GM21367 (cell line): ENCODE measurements around the gene SPDYE18.
"Not testable (repeated sequence)": the region's sequence is repeated elsewhere in the genome, so short reads cannot be mapped to it uniquely, and the experiment has no call there.

Experiments used
- ATAC-seq: cut with Tn5 transposase; IDR thresholded peaks from one replicate; pipeline ENCODE4 v1.9.1; 2021; ENCODE audit not compliant: unreplicated experiment

SPDYE18 gene

DNA sequence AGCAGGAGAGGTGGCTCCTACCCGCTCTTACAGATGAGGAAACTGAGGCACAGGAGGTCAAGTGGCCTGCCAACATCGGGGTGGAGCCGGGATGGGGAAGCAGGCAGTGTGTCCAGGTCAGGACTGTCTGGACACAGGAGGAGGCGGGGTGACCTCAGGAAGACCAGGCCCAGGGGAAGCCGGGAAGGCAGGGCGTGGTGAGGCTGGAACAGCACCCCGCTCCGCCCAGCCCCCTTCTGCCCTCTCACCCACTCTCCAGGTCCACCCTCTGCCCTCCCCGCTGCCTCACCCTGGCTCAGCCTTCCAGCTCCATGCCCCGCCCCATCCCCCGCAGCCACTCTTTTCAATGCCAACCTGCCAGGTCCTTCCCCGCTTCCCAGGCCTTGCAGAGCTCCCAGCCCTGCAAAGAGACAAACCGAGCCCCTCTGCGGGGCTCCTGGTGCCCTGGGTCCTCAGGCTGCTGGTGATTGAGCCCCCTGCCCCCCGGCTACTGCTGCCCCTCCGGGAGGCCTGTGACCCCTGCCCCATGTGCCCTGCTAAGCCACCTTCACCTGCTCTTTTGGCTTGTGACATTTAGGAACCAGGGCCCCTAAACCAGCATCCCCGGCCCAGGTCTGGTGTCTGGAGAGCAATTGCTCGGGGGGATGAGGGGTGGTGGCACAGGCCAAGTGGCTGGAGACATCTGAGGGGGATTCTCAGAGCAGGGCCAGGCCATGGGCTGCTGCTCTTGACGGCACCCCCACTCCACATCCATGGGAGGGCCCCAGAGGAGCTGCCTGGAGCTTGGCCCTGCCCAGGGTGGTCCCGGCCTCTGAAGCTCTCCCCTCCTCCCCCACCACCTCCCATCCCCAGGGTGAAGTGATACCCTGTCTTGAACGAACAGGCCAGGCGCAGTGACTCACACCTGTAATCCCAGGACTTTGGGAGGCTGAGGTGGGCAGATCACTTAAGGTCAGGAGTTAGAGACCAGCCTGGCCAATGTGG lies 55.9 kb downstream of the SPDYE18 start:
- ATAC-seq, result not testable (repeated sequence)

DNA sequence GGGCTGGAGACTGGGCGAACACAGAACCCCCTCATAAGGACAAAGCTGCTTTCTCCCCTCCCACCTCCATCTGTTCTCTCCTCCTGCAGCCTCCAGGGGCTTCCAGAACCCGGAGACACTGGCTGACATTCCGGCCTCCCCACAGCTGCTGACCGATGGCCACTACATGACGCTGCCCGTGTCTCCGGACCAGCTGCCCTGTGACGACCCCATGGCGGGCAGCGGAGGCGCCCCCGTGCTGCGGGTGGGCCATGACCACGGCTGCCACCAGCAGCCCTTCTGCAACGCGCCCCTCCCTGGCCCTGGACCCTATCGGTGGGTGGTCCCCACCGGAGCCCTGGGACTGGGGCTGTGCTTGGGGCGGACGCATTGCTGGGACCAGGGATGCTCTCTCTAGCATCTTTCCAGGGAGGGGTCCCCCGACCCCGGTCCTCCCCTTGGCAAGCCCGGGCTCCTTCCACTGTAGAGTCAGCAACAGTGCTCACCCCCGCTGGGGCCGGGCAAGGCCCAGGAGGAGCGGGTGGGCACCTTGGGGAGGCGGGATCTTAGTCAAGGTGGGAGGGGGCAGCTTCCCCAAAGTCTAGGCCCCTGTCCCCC lies 56.8 kb downstream of the SPDYE18 start:
- ATAC-seq, result not testable (repeated sequence)

DNA sequence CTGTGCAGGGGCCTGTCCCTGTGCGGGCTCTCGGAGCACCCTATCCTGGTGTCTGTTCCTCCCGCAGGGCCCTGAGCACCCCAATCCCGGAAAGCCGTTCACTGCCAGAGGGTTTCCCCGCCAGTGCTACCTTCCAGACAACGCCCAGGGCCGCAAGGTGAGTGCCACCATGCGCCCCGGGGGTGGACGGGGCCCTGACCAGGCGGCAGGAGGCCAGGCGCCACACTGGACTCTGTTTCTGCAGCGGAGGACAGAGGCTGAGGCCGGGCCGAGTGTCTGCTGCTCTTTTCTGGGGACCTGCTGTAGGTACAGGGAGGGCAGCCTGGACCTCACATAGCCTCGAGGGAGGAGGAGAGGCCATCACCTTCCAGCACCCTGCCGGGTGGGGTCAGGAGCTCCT lies 58.2 kb downstream of the SPDYE18 start:
- ATAC-seq, result not testable (repeated sequence)

DNA sequence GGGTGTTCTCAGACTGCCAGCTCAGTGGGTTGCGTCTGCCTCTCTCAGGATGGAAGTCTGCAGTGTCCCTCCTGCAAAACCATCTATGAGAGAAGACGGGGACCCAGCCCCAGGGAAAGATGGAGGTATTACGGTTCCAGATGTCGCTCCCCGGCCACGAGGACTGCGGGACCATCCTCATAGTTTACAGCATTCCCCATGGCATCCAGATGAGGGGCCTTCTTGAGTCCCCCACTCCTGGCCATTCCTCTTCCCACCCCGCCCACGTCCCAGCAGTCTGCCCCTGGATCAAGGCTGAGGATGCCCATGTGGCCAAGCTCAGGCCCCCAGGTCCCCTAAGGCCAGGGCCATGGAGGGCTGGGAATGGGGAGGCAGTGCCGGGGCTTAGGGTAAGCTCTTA lies 59.1 kb downstream of the SPDYE18 start:
- not testable (repeated sequence) for ATAC-seq

DNA sequence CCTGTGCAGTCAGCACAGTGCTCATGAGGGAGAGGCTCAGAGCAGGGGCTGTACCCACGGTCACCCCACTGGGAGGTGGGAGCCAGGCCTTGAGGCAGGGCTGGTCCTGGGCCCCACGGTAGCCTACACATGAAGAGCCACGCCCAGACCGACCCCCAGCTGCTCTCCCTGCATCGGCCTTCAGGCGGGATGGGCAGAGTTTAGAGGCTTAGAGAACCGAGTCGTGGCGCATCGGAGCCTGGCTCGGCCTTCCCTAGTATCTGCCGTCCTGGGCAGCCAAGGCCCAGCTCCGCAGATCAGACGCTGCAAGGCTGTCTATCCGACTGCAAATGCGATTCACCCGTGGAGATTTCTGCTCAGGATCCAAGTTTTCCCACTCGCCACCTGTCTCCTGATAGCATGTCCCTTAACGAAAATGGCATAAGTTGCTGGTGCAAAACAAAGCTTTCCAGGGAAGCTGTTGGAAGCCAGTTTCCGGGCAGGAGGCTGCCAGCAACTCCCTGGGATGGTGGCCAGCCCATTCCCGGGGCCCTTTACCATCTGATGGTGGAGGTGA lies 59.6 kb downstream of the SPDYE18 start:
- not testable (repeated sequence) for ATAC-seq

- ATAC-seq, result not testable (repeated sequence)
These were observed 60.3 kb downstream of the SPDYE18 start for GRCh38 chr7:77002104-77002503.
